BLaER1 treated with 17β-estradiol and CSF1 and Interleukin-3, amounts not matched to agents 10 nM and 100 nM (cell line): Measurements from ENCODE around the gene DLG2.
A peak's percentile ranks its signal among the peaks of the same experiment; 100 is the strongest.

ENCODE experiments used
- H3K27ac ChIP-seq, 11 experiments: shearing (Covaris generic); formaldehyde crosslinking; 2 replicates each; pipeline ENCODE4 v1.8.1; 2022
- H3K27me3 ChIP-seq, 11 experiments: shearing (Covaris generic); formaldehyde crosslinking; 2 replicates each; pipeline ENCODE4 v1.8.1; 2022
- H3K36me3 ChIP-seq, 11 experiments: shearing (Covaris generic); formaldehyde crosslinking; 2 replicates each; pipeline ENCODE4 v1.8.1; 2022
- H3K4me1 ChIP-seq, 10 experiments: shearing (Covaris generic); formaldehyde crosslinking; 2 replicates each; pipeline ENCODE4 v1.8.1; 2022
- H3K4me2 ChIP-seq, 11 experiments: shearing (Covaris generic); formaldehyde crosslinking; 2 replicates each; pipeline ENCODE4 v1.8.1; 2022
- H3K4me3 ChIP-seq, 10 experiments: shearing (Covaris generic); formaldehyde crosslinking; 2 replicates each; pipeline ENCODE4 v1.8.1; 2022
- H3K9ac ChIP-seq, 11 experiments: shearing (Covaris generic); formaldehyde crosslinking; 2 replicates each; pipeline ENCODE4 v1.8.1; 2022
- H3K9me3 ChIP-seq, 11 experiments: shearing (Covaris generic); formaldehyde crosslinking; replicated peaks in 1 of 11; 2 replicates each; pipeline ENCODE4 v1.8.1; 2022
- H4K20me1 ChIP-seq, 11 experiments: shearing (Covaris generic); formaldehyde crosslinking; 2 replicates each; pipeline ENCODE4 v1.8.1; 2022
- Cebpa-rat ChIP-seq, 11 experiments: shearing (Covaris generic); IDR thresholded peaks; 2 replicates each; pipeline ENCODE4 v1.8.1; 2022

DLG2 gene

GRCh38 chr11:84884836-84885235, 742.3 kb downstream of the DLG2 start:
- Histone ChIP-seq H3K9me3 (no peaks in the 10 kb centered on the region), H3K27me3 (no peaks in the 10 kb centered on the region), H4K20me1 (no peaks in the 10 kb centered on the region), H3K4me1 (peaks cover 0 to 11% (median 0%) of the 10 kb centered on the region in 10 experiments; a peak in 3 of 20 replicates), H3K27ac (no peak overlapping the region), H3K4me3 (no peak overlapping the region), H3K9ac (no peak overlapping the region), H3K36me3 (no peaks in the 10 kb centered on the region), H3K4me2 (no peak overlapping the region)
- TF ChIP-seq Cebpa-rat (IDR thresholded peaks at IDR 0.05): peak in 4 of 11 experiments; percentile 16 to 42 (median 39); a peak in 4 of 22 replicates

- no peaks in the 10 kb centered on the region for H3K9me3 ChIP-seq
- no peak overlapping the region for H3K9ac ChIP-seq
- H4K20me1 ChIP-seq: no peaks in the 10 kb centered on the region
- no peaks in the 10 kb centered on the region for H3K27me3 ChIP-seq
- no peak overlapping the region for H3K4me2 ChIP-seq
- H3K4me1 ChIP-seq: peaks cover 0 to 4% (median 0%) of the 10 kb centered on the region in 10 experiments; a peak in 2 of 20 replicates
- no peak overlapping the region for H3K27ac ChIP-seq
- TF ChIP-seq Cebpa-rat (IDR thresholded peaks at IDR 0.05): no peak
- no peaks in the 10 kb centered on the region for H3K36me3 ChIP-seq
- H3K4me3 ChIP-seq: no peak overlapping the region
Observed at GRCh38 chr11:84882056-84882455, 745.1 kb downstream of the DLG2 start.

- no peak overlapping the region for H3K27ac ChIP-seq
- no peak overlapping the region for H3K9ac ChIP-seq
- no peaks in the 10 kb centered on the region for H3K9me3 ChIP-seq
- no peaks in the 10 kb centered on the region for H4K20me1 ChIP-seq
- no peaks in the 10 kb centered on the region for H3K27me3 ChIP-seq
- H3K36me3 ChIP-seq: no peaks in the 10 kb centered on the region
- H3K4me1 ChIP-seq: no peaks in the 10 kb centered on the region; a peak in 1 of 20 replicates
- H3K4me3 ChIP-seq: no peak overlapping the region
- no peak for TF ChIP-seq Cebpa-rat (IDR thresholded peaks at IDR 0.05)
- no peak overlapping the region for H3K4me2 ChIP-seq
Observed at GRCh38 chr11:84871116-84871515, 756.0 kb downstream of the DLG2 start.

GRCh38 chr11:84870486-84870885, 756.7 kb downstream of the DLG2 start:
- no peak for TF ChIP-seq Cebpa-rat (IDR thresholded peaks at IDR 0.05)

GRCh38 chr11:84866922-84867321, 760.2 kb downstream of the DLG2 start:
- Histone ChIP-seq H3K9me3 (no peaks in the 10 kb centered on the region), H3K4me1 (no peaks in the 10 kb centered on the region; a peak in 1 of 20 replicates), H4K20me1 (no peaks in the 10 kb centered on the region), H3K4me2 (no peak overlapping the region), H3K27me3 (no peaks in the 10 kb centered on the region), H3K9ac (no peak overlapping the region), H3K4me3 (no peak overlapping the region), H3K27ac (no peak overlapping the region), H3K36me3 (no peaks in the 10 kb centered on the region)
- TF ChIP-seq Cebpa-rat (IDR thresholded peaks at IDR 0.05): no peak

More at GRCh38 chr11:84870486-84870885, 756.7 kb downstream of the DLG2 start:
- no peak overlapping the region for H3K27ac ChIP-seq
- no peaks in the 10 kb centered on the region for H3K36me3 ChIP-seq
- H3K4me1 ChIP-seq: no peaks in the 10 kb centered on the region; a peak in 1 of 20 replicates
- no peak overlapping the region for H3K4me2 ChIP-seq
- H3K4me3 ChIP-seq: no peak overlapping the region
- H3K27me3 ChIP-seq: no peaks in the 10 kb centered on the region
- no peak overlapping the region for H3K9ac ChIP-seq
- H3K9me3 ChIP-seq: no peaks in the 10 kb centered on the region
- no peaks in the 10 kb centered on the region for H4K20me1 ChIP-seq

- no peaks in the 10 kb centered on the region for H3K9me3 ChIP-seq
- H3K9ac ChIP-seq: no peak overlapping the region
- H3K4me3 ChIP-seq: no peak overlapping the region
- H4K20me1 ChIP-seq: no peaks in the 10 kb centered on the region
- no peak overlapping the region for H3K27ac ChIP-seq
- no peak overlapping the region for H3K4me2 ChIP-seq
- no peaks in the 10 kb centered on the region for H3K27me3 ChIP-seq
- H3K36me3 ChIP-seq: no peaks in the 10 kb centered on the region
- H3K4me1 ChIP-seq: no peaks in the 10 kb centered on the region; a peak in 1 of 20 replicates
- no peak for TF ChIP-seq Cebpa-rat (IDR thresholded peaks at IDR 0.05)
Observed at GRCh38 chr11:84865791-84866535, 761.2 kb downstream of the DLG2 start.

GRCh38 chr11:84865257-84865656, 761.9 kb downstream of the DLG2 start:
- H3K27ac ChIP-seq: no peak overlapping the region
- no peaks in the 10 kb centered on the region for H3K27me3 ChIP-seq
- TF ChIP-seq Cebpa-rat (IDR thresholded peaks at IDR 0.05): no peak
- H3K4me1 ChIP-seq: no peaks in the 10 kb centered on the region; a peak in 1 of 20 replicates
- H3K36me3 ChIP-seq: no peaks in the 10 kb centered on the region
- H3K4me3 ChIP-seq: no peak overlapping the region
- no peaks in the 10 kb centered on the region for H3K9me3 ChIP-seq
- H4K20me1 ChIP-seq: no peaks in the 10 kb centered on the region
- H3K9ac ChIP-seq: no peak overlapping the region
- no peak overlapping the region for H3K4me2 ChIP-seq

GRCh38 chr11:84857746-84858145, 769.4 kb downstream of the DLG2 start:
- Histone ChIP-seq H3K27me3 (no peaks in the 10 kb centered on the region), H3K4me3 (no peak overlapping the region), H3K4me1 (no peaks in the 10 kb centered on the region), H4K20me1 (no peaks in the 10 kb centered on the region), H3K27ac (no peak overlapping the region), H3K9me3 (no peaks in the 10 kb centered on the region), H3K9ac (no peak overlapping the region), H3K4me2 (no peak overlapping the region), H3K36me3 (no peaks in the 10 kb centered on the region)
- no peak for TF ChIP-seq Cebpa-rat (IDR thresholded peaks at IDR 0.05)

GRCh38 chr11:84855508-84856245, 771.5 kb downstream of the DLG2 start:
- H3K9ac ChIP-seq: no peak overlapping the region
- no peak overlapping the region for H3K4me3 ChIP-seq
- no peak overlapping the region for H3K4me2 ChIP-seq
- no peaks in the 10 kb centered on the region for H3K27me3 ChIP-seq
- TF ChIP-seq Cebpa-rat (IDR thresholded peaks at IDR 0.05): no peak
- H3K27ac ChIP-seq: no peak overlapping the region
- H4K20me1 ChIP-seq: no peaks in the 10 kb centered on the region
- no peaks in the 10 kb centered on the region for H3K36me3 ChIP-seq
- H3K9me3 ChIP-seq: no peaks in the 10 kb centered on the region
- H3K4me1 ChIP-seq: no peaks in the 10 kb centered on the region

- Histone ChIP-seq H3K27me3 (no peaks in the 10 kb centered on the region), H3K4me3 (no peak overlapping the region), H4K20me1 (no peaks in the 10 kb centered on the region), H3K4me2 (no peak overlapping the region), H3K9ac (no peak overlapping the region), H3K27ac (no peak overlapping the region), H3K36me3 (no peaks in the 10 kb centered on the region), H3K4me1 (no peaks in the 10 kb centered on the region), H3K9me3 (no peaks in the 10 kb centered on the region)
- no peak for TF ChIP-seq Cebpa-rat (IDR thresholded peaks at IDR 0.05)
Observed at GRCh38 chr11:84854498-84854880, 772.7 kb downstream of the DLG2 start.
